Subcutaneous abdominal adipose tissue (tissue), 5 donors: ENCODE results near the gene GALNT10.

ENCODE experiments used
- H3K27ac ChIP-seq: one replicate; pipeline ENCODE4 v1.7.0; 2013; ENCODE audit warnings: low read depth, mild to moderate bottlenecking, inconsistent platforms, low read length, moderate library complexity
- H3K27me3 ChIP-seq, 5 donors: one replicate each; pipeline ENCODE4 v1.7.0; 2013; ENCODE audit warnings: low read length in 5 of 5, inconsistent platforms in 1 of 5; ENCODE audit not compliant: control insufficient read depth in 5 of 5, insufficient read depth in 4 of 5
- H3K36me3 ChIP-seq, 5 donors: one replicate each; pipeline ENCODE4 v1.7.0; 2013; ENCODE audit warnings: low read length in 5 of 5; ENCODE audit not compliant: control insufficient read depth in 5 of 5, insufficient read depth in 5 of 5
- H3K4me1 ChIP-seq, 5 donors: one replicate each; pipeline ENCODE4 v1.7.0; 2013; ENCODE audit warnings: low read length in 5 of 5, mild to moderate bottlenecking in 3 of 5, moderate library complexity in 1 of 5; ENCODE audit not compliant: control insufficient read depth in 5 of 5, insufficient read depth in 5 of 5
- H3K4me3 ChIP-seq, 5 donors: one replicate each; pipeline ENCODE4 v1.7.0; 2013; ENCODE audit warnings: low read length in 5 of 5, low read depth in 1 of 5
- H3K9ac ChIP-seq, 5 donors: one replicate each; pipeline ENCODE4 v1.7.0; 2013; ENCODE audit warnings: low read length in 5 of 5, mild to moderate bottlenecking in 4 of 5, moderate library complexity in 3 of 5
- H3K9me3 ChIP-seq, 5 donors: one replicate each; pipeline ENCODE4 v1.7.0; 2013; ENCODE audit warnings: low read length in 5 of 5; ENCODE audit not compliant: control insufficient read depth in 5 of 5
- donor health status: healthy.
- donor health status: healthy.
- donor health status: healthy.
- donor health status: healthy.
- donor health status: healthy.

GALNT10 gene

DNA sequence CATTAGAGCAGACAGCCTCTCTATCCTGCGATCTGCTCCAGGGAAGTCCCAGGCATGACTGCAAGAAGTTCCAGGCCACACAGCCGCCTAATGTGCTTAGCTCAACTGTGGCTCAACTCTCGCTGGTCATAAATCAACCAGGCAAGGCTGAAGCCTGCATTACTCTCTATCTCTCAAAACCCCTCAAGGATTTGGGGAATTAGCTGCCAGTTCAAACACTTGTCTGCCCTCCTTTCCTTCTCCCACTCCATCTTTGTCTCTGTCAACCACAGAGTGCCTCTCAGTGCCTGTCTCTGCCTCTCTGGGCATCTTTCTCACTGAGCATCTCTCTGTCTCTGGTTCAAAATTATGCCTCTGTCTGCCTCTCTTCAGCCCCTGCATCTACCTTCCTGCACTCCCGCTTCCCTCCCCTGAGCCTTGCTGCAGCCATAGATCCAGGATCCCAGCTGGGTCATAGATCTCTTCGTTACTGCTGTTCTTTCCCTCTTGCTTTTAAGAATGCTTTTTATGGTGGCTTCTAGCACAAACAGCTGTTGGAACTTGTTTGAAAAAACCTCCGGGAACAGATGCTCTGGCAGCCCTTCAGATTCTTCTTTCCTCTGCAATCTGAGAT is 27.9 kb upstream of the GALNT10 start:
- Histone ChIP-seq H3K9ac (no peak overlapping the region), H3K4me1 (peaks cover 0 to 14% (median 4%) of the 10 kb centered on the region in 5 donors), H3K9me3 (no peaks in the 10 kb centered on the region), H3K36me3 (no peaks in the 10 kb centered on the region), H3K4me3 (no peak overlapping the region), H3K27me3 (peaks cover 0 to 6% (median 0%) of the 10 kb centered on the region in 5 donors), H3K27ac (no peak overlapping the region)

DNA sequence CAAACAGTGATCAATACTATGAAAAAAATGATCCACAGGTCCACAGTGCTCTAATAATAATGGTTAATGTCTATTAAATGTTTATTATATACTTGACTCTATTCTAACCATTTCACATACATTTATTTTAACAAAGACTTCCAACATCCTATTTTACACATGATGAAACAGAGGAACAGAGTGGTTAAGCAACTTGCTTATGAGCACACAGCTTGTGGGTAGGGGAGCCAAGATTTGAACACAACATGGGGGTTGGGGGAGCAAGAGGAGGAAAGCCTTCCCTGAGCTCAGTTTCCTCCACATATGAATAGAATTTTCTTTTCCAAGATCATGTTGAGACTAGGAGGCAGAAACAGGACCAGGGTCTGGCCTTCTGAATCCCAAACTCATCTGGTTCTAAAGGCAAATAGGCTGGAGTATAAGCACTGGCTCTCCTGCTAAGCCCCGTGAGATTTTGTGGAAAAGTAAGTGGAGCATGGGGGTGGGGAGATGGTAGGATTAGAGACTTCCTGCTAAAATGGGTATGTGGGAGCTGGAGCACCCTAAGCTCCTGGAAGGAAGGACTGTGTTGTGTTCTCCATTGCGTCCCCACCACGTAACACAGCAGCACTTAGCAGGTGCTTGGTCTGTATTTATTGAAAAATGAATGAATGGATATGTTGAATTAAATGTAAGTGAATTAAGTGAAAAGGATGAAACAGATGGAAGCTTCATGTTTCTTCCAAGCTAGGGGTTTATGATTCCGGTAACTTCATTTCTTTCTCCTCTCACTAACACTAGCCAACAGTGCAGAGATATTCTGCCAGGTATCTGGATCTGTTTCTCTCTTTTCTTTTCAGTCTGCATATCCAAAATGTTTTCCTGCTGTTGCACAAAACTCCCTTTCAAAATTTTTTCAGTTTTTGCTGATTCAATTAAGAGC is 26.9 kb upstream of the GALNT10 start:
- no peak overlapping the region for H3K9ac ChIP-seq
- H3K9me3 ChIP-seq, result no peaks in the 10 kb centered on the region
- H3K4me3 ChIP-seq, result no peak overlapping the region
- no peaks in the 10 kb centered on the region for H3K36me3 ChIP-seq
- peaks cover 0 to 6% (median 0%) of the 10 kb centered on the region in 5 donors for H3K27me3 ChIP-seq
- H3K4me1 ChIP-seq, result peaks cover 0 to 12% (median 4%) of the 10 kb centered on the region in 5 donors
- H3K27ac ChIP-seq, result no peak overlapping the region

DNA sequence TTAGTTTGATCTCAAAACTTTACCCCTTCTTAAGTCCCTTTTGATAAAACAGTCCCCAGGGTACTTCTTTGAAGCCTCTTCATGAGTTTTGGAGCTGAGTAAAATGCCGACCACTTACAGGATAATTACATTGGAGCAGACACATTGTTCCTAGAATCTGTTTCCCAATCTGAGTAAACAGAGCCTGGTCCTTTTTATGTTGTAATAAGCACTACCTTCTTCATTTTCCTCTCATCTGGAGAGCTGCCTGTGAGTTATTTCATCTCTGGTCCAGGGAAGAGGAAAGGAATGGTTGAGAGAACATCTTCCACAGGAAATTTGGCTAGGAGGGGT is 26.3 kb upstream of the GALNT10 start:
- Histone ChIP-seq H3K27me3 (peaks cover 0 to 6% (median 0%) of the 10 kb centered on the region in 5 donors), H3K9ac (no peak overlapping the region), H3K27ac (no peak overlapping the region), H3K9me3 (no peaks in the 10 kb centered on the region), H3K4me1 (peaks cover 0 to 11% (median 3%) of the 10 kb centered on the region in 5 donors), H3K36me3 (no peaks in the 10 kb centered on the region), H3K4me3 (no peak overlapping the region)

DNA sequence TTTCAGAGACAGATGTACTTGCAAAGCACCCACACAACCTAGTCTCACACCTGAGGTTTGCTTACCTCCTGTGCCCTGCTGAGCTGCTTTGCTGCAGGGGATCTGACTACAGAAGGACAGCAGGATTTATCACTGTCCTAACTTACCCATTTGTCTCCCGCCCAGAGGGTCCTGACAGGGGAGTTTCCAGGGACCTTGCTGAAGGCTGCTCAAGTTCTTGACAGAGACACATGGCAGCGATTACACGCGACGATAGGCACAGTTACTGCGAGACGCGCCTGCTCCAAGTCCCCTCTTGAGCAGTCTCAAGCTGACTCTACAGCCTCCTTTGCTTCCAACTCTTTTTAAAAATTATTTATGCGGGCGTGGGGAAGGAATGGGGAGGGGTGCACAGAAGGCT is 24.6 kb upstream of the GALNT10 start:
- H3K9me3 ChIP-seq, result no peaks in the 10 kb centered on the region
- no peaks in the 10 kb centered on the region for H3K36me3 ChIP-seq
- H3K9ac ChIP-seq, result no peak overlapping the region
- peaks cover 0 to 11% (median 3%) of the 10 kb centered on the region in 5 donors for H3K4me1 ChIP-seq
- H3K27me3 ChIP-seq, result peaks cover 0 to 6% (median 0%) of the 10 kb centered on the region in 5 donors
- no peak overlapping the region for H3K27ac ChIP-seq
- H3K4me3 ChIP-seq, result no peak overlapping the region

DNA sequence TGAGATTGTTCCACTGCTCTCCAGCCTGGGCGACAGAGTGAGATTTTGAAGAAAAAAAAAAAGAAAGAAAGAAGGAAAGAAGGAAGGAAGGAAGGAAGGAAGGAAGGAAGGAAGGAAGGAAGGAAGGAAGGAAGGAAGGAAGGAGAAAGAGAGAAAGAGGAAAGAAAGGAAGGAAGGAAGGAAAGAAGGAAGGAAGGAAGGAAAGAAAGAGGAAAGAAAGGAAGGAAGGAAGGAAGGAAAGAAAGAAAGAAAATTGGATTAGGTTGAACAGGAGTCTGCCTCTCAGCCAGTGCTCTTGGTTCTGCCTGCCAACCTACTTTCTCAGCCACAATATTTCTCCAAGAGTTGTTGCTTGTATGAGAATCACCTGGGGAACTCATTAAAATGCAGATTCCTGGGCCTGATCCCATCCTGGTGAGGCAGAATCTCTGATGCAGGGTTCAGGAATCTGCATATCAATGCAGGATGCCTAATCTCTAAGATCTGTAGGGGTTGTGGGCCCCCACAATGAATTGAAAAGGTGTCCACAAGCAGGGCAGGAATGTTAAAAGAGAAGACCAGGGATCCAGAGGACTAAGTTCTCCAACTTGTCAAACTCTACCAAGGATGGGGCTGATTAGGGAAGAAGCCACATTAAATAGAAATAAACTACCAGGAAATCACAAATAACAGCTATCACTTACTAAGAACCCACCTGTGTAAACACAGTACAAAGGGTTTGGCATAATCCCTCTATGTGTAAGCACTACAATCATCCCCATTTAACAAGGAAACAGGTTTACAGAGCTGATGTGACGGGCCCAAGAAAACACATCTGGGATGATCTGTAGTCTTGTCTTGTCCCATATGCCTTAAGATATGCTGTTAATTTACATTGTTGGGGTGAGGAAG is 23.4 kb upstream of the GALNT10 start:
- Histone ChIP-seq H3K9me3 (no peaks in the 10 kb centered on the region), H3K27ac (no peak overlapping the region), H3K4me3 (no peak overlapping the region), H3K36me3 (no peaks in the 10 kb centered on the region), H3K9ac (no peak overlapping the region), H3K27me3 (peaks cover 0 to 6% (median 0%) of the 10 kb centered on the region in 5 donors), H3K4me1 (peaks cover 0 to 11% (median 3%) of the 10 kb centered on the region in 5 donors)

DNA sequence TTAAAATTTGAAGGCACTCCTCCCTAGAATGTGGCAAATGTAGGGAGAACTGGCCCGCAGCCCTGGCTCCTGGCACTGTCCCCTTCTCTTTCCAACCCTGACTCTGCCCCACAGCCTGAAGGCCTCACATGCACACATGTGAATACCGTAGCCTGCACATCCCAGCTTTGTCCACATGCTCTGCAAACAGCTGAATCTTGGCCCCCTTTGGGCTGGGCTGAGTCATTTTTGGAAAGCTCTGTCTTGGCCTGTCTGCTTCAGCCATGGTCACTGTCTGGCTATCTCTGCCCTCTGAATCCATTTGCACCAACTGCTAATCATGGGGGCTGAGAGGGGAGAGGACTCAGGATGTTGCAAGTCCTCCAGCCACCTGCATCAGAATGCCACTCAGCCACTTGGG is 22.1 kb upstream of the GALNT10 start:
- Histone ChIP-seq H3K27ac (no peak overlapping the region), H3K9me3 (no peaks in the 10 kb centered on the region), H3K27me3 (peaks cover 0 to 6% (median 0%) of the 10 kb centered on the region in 5 donors), H3K4me1 (peaks cover 0 to 3% (median 0%) of the 10 kb centered on the region in 5 donors), H3K4me3 (no peak overlapping the region), H3K36me3 (no peaks in the 10 kb centered on the region), H3K9ac (no peak overlapping the region)

DNA sequence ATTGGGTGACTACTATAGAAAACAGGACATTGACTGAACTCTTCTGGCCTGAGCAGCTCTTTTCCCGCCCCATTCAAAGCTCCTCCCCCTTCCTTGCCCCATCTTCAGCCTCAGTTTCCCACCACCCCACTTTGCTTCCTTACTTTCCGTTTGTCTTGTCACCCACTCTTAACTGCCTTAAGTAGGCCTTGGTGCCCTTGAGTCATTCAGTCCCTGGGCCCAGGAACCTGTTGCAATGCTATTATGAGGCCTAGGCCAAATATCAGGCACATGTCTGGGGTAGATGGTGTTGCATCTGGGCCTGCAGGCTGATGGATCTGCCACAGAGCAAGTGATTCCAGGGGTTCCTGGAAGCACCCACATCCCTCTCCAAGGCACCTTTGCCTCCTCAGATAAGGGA is 17.7 kb upstream of the GALNT10 start:
- H3K9me3 ChIP-seq, result no peaks in the 10 kb centered on the region
- H3K4me3 ChIP-seq, result no peak overlapping the region
- no peak overlapping the region for H3K27ac ChIP-seq
- no peaks in the 10 kb centered on the region for H3K27me3 ChIP-seq
- no peaks in the 10 kb centered on the region for H3K36me3 ChIP-seq
- H3K9ac ChIP-seq, result no peak overlapping the region
- peaks cover 0 to 3% (median 0%) of the 10 kb centered on the region in 5 donors for H3K4me1 ChIP-seq

DNA sequence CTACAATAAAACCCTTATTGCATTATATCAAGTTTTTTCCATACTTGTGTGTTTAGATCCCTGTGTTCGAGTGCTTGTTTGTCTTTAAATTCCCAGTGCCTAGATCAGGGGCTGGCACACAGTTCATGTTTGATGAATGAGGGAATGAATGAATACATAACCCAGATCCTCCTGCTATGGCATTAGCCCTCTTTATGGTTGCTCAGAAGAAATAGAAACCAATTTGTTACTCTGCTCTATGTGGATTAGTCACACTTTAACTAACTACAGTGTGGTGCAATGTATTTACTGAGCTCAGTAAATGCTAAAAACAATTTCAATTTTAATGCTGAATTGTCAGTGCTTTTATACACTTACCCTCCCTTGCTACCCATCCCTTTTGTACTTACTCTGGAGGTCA is 16.4 kb upstream of the GALNT10 start:
- H3K27me3 ChIP-seq, result no peaks in the 10 kb centered on the region
- no peaks in the 10 kb centered on the region for H3K36me3 ChIP-seq
- no peak overlapping the region for H3K4me3 ChIP-seq
- H3K9me3 ChIP-seq, result no peaks in the 10 kb centered on the region
- no peak overlapping the region for H3K27ac ChIP-seq
- no peaks in the 10 kb centered on the region for H3K4me1 ChIP-seq
- H3K9ac ChIP-seq, result no peak overlapping the region

DNA sequence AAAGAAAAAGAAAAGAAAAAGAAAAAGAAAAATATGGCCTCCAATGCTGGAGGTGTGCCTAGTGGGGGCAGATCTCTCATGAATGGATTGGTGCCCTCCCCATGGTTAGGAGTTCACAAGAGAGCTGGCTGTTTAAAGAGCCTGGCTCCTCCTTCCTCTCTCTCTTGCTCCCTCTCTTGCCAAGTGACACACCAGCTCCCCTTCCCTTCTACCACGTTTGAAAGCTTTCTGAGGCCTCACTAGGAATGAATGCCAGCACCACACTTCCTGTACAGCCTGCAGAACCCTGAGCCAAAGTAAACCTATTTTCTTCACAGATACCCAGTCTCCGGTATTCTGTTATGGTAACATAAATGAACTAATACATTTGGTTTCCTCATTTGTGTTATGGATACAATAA is 14.4 kb upstream of the GALNT10 start:
- no peak overlapping the region for H3K27ac ChIP-seq
- H3K9me3 ChIP-seq, result no peaks in the 10 kb centered on the region
- no peaks in the 10 kb centered on the region for H3K27me3 ChIP-seq
- no peaks in the 10 kb centered on the region for H3K36me3 ChIP-seq
- H3K4me3 ChIP-seq, result no peak overlapping the region
- H3K4me1 ChIP-seq, result no peaks in the 10 kb centered on the region
- H3K9ac ChIP-seq, result no peak overlapping the region
